IMR-90 (cell line): ENCODE data around the gene ATP2C2. TPM values are rescaled to one million over a fixed set of nuclear protein-coding genes. Genes with fewer than 3 reads are reported as not detected.

Experiments used
- ATAC-seq: fragments of 200-7000 bp; cut with Tn5 transposase; 2 replicates; pipeline ENCODE4 v1.9.1; 2020; ENCODE audit warnings: low read depth, mild to moderate bottlenecking, moderate library complexity
- BruUV-seq: library from RNA; stranded (reverse); fragments of 400-500 nt; replicated peaks from 2 replicates; lab custom pipeline; 2021; lab: Mats Ljungman, UMichigan
- CTCF ChIA-PET: fragments of 300-600 bp; formaldehyde crosslinking; extraction: SDS; loops from one replicate; lab custom pipeline; 2021; ENCODE audit warnings: antibody characterized with exemption; lab: Yijun Ruan, JAX
- POLR2A ChIA-PET: fragments of 300-600 bp; sonication (Branson Sonifier 250); formaldehyde crosslinking; loops from one replicate; lab custom pipeline; 2022; ENCODE audit warnings: antibody characterized with exemption; ENCODE audit not compliant: unreplicated experiment; lab: Charles Lee
- DNase-seq: peaks from one replicate; pipeline ENCODE4 v3.0.0; 2013
- H2AFZ ChIP-seq: replicated peaks from 2 replicates; pipeline ENCODE3; 2013; ENCODE audit warnings: low read length, mild to moderate bottlenecking; ENCODE audit not compliant: poor library complexity
- H2AK5ac ChIP-seq: 2 replicates; pipeline ENCODE4 v1.6.1; 2013; ENCODE audit warnings: low read depth, low read length, inconsistent platforms
- H2AK9ac ChIP-seq: replicated peaks from 2 replicates; pipeline ENCODE3; 2013; ENCODE audit warnings: mild to moderate bottlenecking, low read depth, low read length, moderate library complexity; ENCODE audit not compliant: poor library complexity
- H2BK120ac ChIP-seq: 2 replicates; pipeline ENCODE4 v1.6.1; 2013; ENCODE audit warnings: low read depth, low read length, inconsistent platforms
- H2BK15ac ChIP-seq: 3 replicates; pipeline ENCODE4 v1.6.1; 2013; ENCODE audit warnings: low read depth, low read length, inconsistent platforms
- H2BK20ac ChIP-seq: 2 replicates; pipeline ENCODE4 v1.6.1; 2013; ENCODE audit warnings: low read depth, mild to moderate bottlenecking, inconsistent platforms, low read length, moderate library complexity
- H2BK5ac ChIP-seq: 2 replicates; pipeline ENCODE4 v1.6.1; 2013; ENCODE audit warnings: mild to moderate bottlenecking, low read depth, low read length, inconsistent platforms; ENCODE audit not compliant: poor library complexity, severe bottlenecking
- H3K14ac ChIP-seq: replicated peaks from 2 replicates; pipeline ENCODE4 v1.6.1; 2013; ENCODE audit warnings: low read depth, low read length, inconsistent platforms
- H3K18ac ChIP-seq: 2 replicates; pipeline ENCODE4 v1.6.1; 2013; ENCODE audit warnings: low read depth, low read length, control low read depth
- H3K23ac ChIP-seq: 2 replicates; pipeline ENCODE4 v1.6.1; 2013; ENCODE audit warnings: low read depth, low read length, inconsistent platforms
- H3K27ac ChIP-seq: 2 replicates; pipeline ENCODE4 v1.5.1; 2013; ENCODE audit warnings: mild to moderate bottlenecking, control low read depth, low read length; ENCODE audit not compliant: insufficient read depth
- H3K27me3 ChIP-seq: 2 replicates; pipeline ENCODE4 v1.6.1; 2013; ENCODE audit warnings: low read length; ENCODE audit not compliant: control insufficient read depth, insufficient read depth
- H3K36me3 ChIP-seq: 2 replicates; pipeline ENCODE4 v1.6.1; 2013; ENCODE audit warnings: low read length, mixed read lengths; ENCODE audit not compliant: control insufficient read depth, insufficient read depth
- H3K4ac ChIP-seq: 2 replicates; pipeline ENCODE4 v1.6.1; 2013; ENCODE audit warnings: low read depth, low read length, inconsistent platforms
- H3K4me1 ChIP-seq: 2 replicates; pipeline ENCODE4 v1.6.1; 2013; ENCODE audit warnings: low read length, mixed read lengths; ENCODE audit not compliant: control insufficient read depth, insufficient read depth
- H3K4me2 ChIP-seq: 2 replicates; pipeline ENCODE4 v1.6.1; 2013; ENCODE audit warnings: low read depth, mild to moderate bottlenecking, control low read depth, low read length, moderate library complexity
- H3K4me3 ChIP-seq: 2 replicates; pipeline ENCODE4 v1.5.1; 2013; ENCODE audit warnings: low read depth, mild to moderate bottlenecking, control low read depth, low read length, moderate library complexity; ENCODE audit not compliant: insufficient read depth
- H3K56ac ChIP-seq: 2 replicates; pipeline ENCODE4 v1.6.1; 2013; ENCODE audit warnings: low read length, inconsistent platforms; ENCODE audit not compliant: insufficient read depth; ENCODE audit errors: extremely low read depth
- H3K79me1 ChIP-seq, 2 experiments: 2 replicates each; pipeline ENCODE4 v1.6.1; 2013; ENCODE audit warnings: low read length in 2 of 2, inconsistent platforms in 1 of 2, low read depth in 1 of 2
- H3K9ac ChIP-seq: 2 replicates; pipeline ENCODE4 v1.6.1; 2013; ENCODE audit warnings: low read depth, low read length, control low read depth
- H3K9me1 ChIP-seq: 2 replicates; pipeline ENCODE4 v1.6.1; 2013; ENCODE audit warnings: low read length, inconsistent platforms; ENCODE audit not compliant: insufficient read depth
- H3K9me3 ChIP-seq: 2 replicates; pipeline ENCODE4 v1.6.1; 2013; ENCODE audit warnings: low read length; ENCODE audit not compliant: control insufficient read depth, insufficient read depth
- H4K20me1 ChIP-seq: 2 replicates; pipeline ENCODE4 v1.6.1; 2013; ENCODE audit warnings: low read length, inconsistent platforms; ENCODE audit not compliant: insufficient read depth
- H4K5ac ChIP-seq: 2 replicates; pipeline ENCODE4 v1.6.1; 2013; ENCODE audit warnings: mild to moderate bottlenecking, low read depth, low read length, control low read depth
- H4K8ac ChIP-seq, 2 experiments: 2 replicates each; pipeline ENCODE4 v1.6.1; 2013; ENCODE audit warnings: low read depth in 2 of 2, low read length in 2 of 2, control low read depth in 1 of 2, inconsistent platforms in 1 of 2
- H4K91ac ChIP-seq: 2 replicates; pipeline ENCODE4 v1.6.1; 2013; ENCODE audit warnings: low read depth, low read length, inconsistent platforms; ENCODE audit not compliant: insufficient read depth
- CEBPB ChIP-seq: IDR thresholded peaks from 2 replicates; pipeline ENCODE4 v1.6.1; 2012; ENCODE audit warnings: low read depth, low read length, improper control_type of control experiment
- FOS ChIP-seq: fragments of 150-350 bp; IDR thresholded peaks from 2 replicates; pipeline ENCODE4 v1.6.1; 2016; ENCODE audit warnings: low read depth, low read length
- MAZ ChIP-seq: IDR thresholded peaks from 2 replicates; pipeline ENCODE4 v1.6.1; 2012; ENCODE audit warnings: low read depth, mild to moderate bottlenecking, low read length, improper control_type of control experiment, moderate library complexity, borderline replicate concordance
- POLR2A ChIP-seq: IDR thresholded peaks from 2 replicates; pipeline ENCODE4 v1.6.1; 2012; ENCODE audit warnings: mild to moderate bottlenecking, low read depth, low read length
- SMC3 ChIP-seq: fragments of 150-350 bp; IDR thresholded peaks from 2 replicates; pipeline ENCODE4 v1.6.1; 2016; ENCODE audit warnings: low read depth, mild to moderate bottlenecking, antibody characterized with exemption, low read length, moderate library complexity
- WGBS, 2 experiments: methylation state at CpG; one replicate each; pipeline versions ENCODE4 v1.1.5 to v1.1.7; 2013; ENCODE audit warnings: missing lambda C conversion rate in 2 of 2; ENCODE audit not compliant: insufficient read length in 1 of 2; ENCODE audit errors: extremely low coverage in 2 of 2; 5-methylcytosine and 5-hydroxymethylcytosine counted together
- dilution Hi-C: fragments of 300-500 bp; cut with HindIII; formaldehyde crosslinking; loops from one replicate; pipeline ENCODE4 v1.14.3; 2018; ENCODE audit warnings: low sequenced_read_pairs; ENCODE audit not compliant: unreplicated experiment
- in situ Hi-C: fragments of 300-500 bp; cut with MboI; formaldehyde crosslinking; loops from 3 replicates; pipeline ENCODE4 v1.14.3; 2019; ENCODE audit warnings: low sequenced_read_pairs, inconsistent platforms, mixed read lengths
- intact Hi-C: fragments of 100-400 bp; cut with micrococcal nuclease; formaldehyde crosslinking; loops from 2 replicates; pipeline ENCODE4 v1.10.0; 2022
- polyA plus RNA-seq, 3 experiments: library from polyadenylated mRNA; depleted of rRNA; stranded (reverse); fragments of >200 nt; gene quantifications; 2 replicates each; pipeline ENCODE4 v1.2.3, GENCODE V29; 2012; ENCODE audit warnings: low replicate concordance in 1 of 3
- total RNA-seq: library from RNA; depleted of rRNA; stranded (reverse); fragments of >200 nt; gene quantifications from 2 replicates; pipeline ENCODE4 v1.2.3, GENCODE V29; 2012
- TF ChIP-seq, protein P1 (sequence below): conservative IDR thresholded peaks from 2 replicates; pipeline ENCODE4 v1.5.1; 2012; ENCODE audit warnings: mild to moderate bottlenecking, low read depth, low read length, improper control_type of control experiment
- TF ChIP-seq, protein P2 (sequence below): fragments of 150-350 bp; IDR thresholded peaks from 2 replicates; pipeline ENCODE4 v1.6.1; 2017; ENCODE audit warnings: mild to moderate bottlenecking, antibody characterized with exemption, low read length, low read depth

The ATP2C2 gene
- total and polyA plus RNA-seq, 2 of the 4 experiments (the other 2 are of a cell fraction): not detected

DNA sequence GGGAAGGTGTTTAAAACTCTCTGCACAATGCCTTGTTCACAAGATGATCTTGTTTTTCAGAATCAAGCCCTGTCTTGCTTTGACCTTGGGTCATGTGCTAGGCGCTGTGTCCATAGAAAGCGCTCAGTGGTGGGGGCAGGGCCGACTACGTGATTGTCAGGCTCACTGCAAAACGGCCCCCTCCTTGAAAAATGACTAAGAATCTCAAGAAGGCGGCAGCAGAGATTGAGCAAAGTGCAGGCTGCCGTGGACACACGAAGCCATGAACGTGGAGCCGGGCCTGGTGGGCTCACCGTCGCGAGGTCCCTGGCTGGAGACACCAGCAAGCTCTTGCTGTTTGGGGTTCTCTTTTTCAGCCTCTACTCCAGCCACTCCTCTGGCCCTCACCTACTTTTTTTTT lies 10.2 kb downstream of the ATP2C2 start:
- Histone ChIP-seq H2BK5ac (no peak overlapping the region), H2AFZ (no peak overlapping the region), H3K9me1 (no peaks in the 10 kb centered on the region), H3K56ac (no peak overlapping the region), H3K4ac (no peak overlapping the region), H3K4me3 (no peak overlapping the region), H3K14ac (no peak overlapping the region), H4K20me1 (no peaks in the 10 kb centered on the region), H3K27me3 (peaks cover 57% of the 10 kb centered on the region), H2AK9ac (no peak overlapping the region), H3K27ac (no peak overlapping the region), H3K4me1 (no peaks in the 10 kb centered on the region), H4K8ac (no peak overlapping the region), H3K4me2 (no peak overlapping the region), H4K91ac (no peak overlapping the region), H2BK20ac (no peak overlapping the region), H3K18ac (no peak overlapping the region), H3K79me1 (no peaks in the 10 kb centered on the region), H4K5ac (no peak overlapping the region), H3K9me3 (no peaks in the 10 kb centered on the region), H2BK15ac (no peak overlapping the region), H2AK5ac (no peak overlapping the region), H3K23ac (no peak overlapping the region), H3K36me3 (no peaks in the 10 kb centered on the region), H2BK120ac (no peak overlapping the region), H3K9ac (no peak overlapping the region)
- intact Hi-C loops (no loop called here), dilution Hi-C loops (no loop called here), in situ Hi-C loops (no loop called here)
- POLR2A ChIA-PET: no interaction called here
- ATAC-seq (no peak), DNase-seq (no peak)
- 41% methylated on average over 3 of the region's 13 CpGs; no CpG with 5 or more reads in 1 of the 2 experiments for WGBS, 2 experiments
- CTCF ChIA-PET: no interaction called here
- no peak for TF ChIP-seq MAZ
- no peak for TF ChIP-seq SMC3
- no peak for TF ChIP-seq FOS
- TF ChIP-seq, protein P1, sequence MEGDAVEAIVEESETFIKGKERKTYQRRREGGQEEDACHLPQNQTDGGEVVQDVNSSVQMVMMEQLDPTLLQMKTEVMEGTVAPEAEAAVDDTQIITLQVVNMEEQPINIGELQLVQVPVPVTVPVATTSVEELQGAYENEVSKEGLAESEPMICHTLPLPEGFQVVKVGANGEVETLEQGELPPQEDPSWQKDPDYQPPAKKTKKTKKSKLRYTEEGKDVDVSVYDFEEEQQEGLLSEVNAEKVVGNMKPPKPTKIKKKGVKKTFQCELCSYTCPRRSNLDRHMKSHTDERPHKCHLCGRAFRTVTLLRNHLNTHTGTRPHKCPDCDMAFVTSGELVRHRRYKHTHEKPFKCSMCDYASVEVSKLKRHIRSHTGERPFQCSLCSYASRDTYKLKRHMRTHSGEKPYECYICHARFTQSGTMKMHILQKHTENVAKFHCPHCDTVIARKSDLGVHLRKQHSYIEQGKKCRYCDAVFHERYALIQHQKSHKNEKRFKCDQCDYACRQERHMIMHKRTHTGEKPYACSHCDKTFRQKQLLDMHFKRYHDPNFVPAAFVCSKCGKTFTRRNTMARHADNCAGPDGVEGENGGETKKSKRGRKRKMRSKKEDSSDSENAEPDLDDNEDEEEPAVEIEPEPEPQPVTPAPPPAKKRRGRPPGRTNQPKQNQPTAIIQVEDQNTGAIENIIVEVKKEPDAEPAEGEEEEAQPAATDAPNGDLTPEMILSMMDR: no peak
- TF ChIP-seq POLR2A: no peak
- TF ChIP-seq, protein P2, sequence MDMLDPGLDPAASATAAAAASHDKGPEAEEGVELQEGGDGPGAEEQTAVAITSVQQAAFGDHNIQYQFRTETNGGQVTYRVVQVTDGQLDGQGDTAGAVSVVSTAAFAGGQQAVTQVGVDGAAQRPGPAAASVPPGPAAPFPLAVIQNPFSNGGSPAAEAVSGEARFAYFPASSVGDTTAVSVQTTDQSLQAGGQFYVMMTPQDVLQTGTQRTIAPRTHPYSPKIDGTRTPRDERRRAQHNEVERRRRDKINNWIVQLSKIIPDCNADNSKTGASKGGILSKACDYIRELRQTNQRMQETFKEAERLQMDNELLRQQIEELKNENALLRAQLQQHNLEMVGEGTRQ: no peak
- TF ChIP-seq CEBPB: no peak
- no TSS peak for BruUV-seq
